Lung (tissue), 12 donors: Measurements from ENCODE around the gene ERCC6L2. TPM values are rescaled to one million over a fixed set of nuclear protein-coding genes. Genes with fewer than 3 reads are reported as not detected.

Source experiments
- ATAC-seq: fragments of 200-7000 bp; cut with Tn5 transposase; one replicate; pipeline ENCODE4 v1.9.1; 2020; ENCODE audit warnings: moderate number of reproducible peaks; ENCODE audit not compliant: insufficient read depth, low FRiP score
- DNase-seq, 3 donors: peaks; one replicate each; pipeline ENCODE4 v3.0.0-alpha.2; 2013 to 2017
- H3K27ac ChIP-seq, 2 donors: one replicate each; pipeline ENCODE4 v1.5.1; 2013; ENCODE audit warnings: mild to moderate bottlenecking in 2 of 2, moderate library complexity in 2 of 2, control low read depth in 1 of 2, inconsistent platforms in 1 of 2, low read depth in 1 of 2, low read length in 1 of 2
- H3K27me3 ChIP-seq, 3 donors: one replicate each; pipeline ENCODE4 v1.5.1; 2013; ENCODE audit warnings: low read length in 2 of 3; ENCODE audit not compliant: control insufficient read depth in 3 of 3, insufficient read depth in 3 of 3
- H3K36me3 ChIP-seq, 4 donors: one replicate each; pipeline ENCODE4 v1.5.1; 2013; ENCODE audit warnings: low read length in 4 of 4, mild to moderate bottlenecking in 1 of 4, moderate library complexity in 1 of 4; ENCODE audit not compliant: control insufficient read depth in 4 of 4, insufficient read depth in 4 of 4
- H3K4me1 ChIP-seq, 5 donors: one replicate each; pipeline ENCODE4 v1.5.1; 2013; ENCODE audit warnings: low read length in 5 of 5, mild to moderate bottlenecking in 2 of 5, moderate library complexity in 1 of 5; ENCODE audit not compliant: control insufficient read depth in 5 of 5, insufficient read depth in 5 of 5
- H3K4me3 ChIP-seq: one replicate; pipeline ENCODE4 v1.5.1; 2013; ENCODE audit warnings: mild to moderate bottlenecking, control low read depth, moderate library complexity
- H3K9ac ChIP-seq, 2 donors: one replicate each; pipeline ENCODE4 v1.5.1; 2013; ENCODE audit warnings: low read length in 2 of 2, control low read depth in 1 of 2; ENCODE audit not compliant: insufficient read depth in 1 of 2
- H3K9me3 ChIP-seq, 4 donors: one replicate each; pipeline ENCODE4 v1.5.1; 2013; ENCODE audit warnings: low read length in 3 of 4, mild to moderate bottlenecking in 1 of 4, moderate library complexity in 1 of 4; ENCODE audit not compliant: control insufficient read depth in 4 of 4, insufficient read depth in 3 of 4
- WGBS, 2 donors: extraction: QIAGEN DNeasy Blood & Tissue Kit; methylation state at CpG; one replicate each; pipeline ENCODE4 v1.1.7; 2013; 5-methylcytosine and 5-hydroxymethylcytosine counted together
- polyA plus RNA-seq, 2 donors: library from polyadenylated mRNA; stranded (reverse); fragments of 200-250 nt; gene quantifications; one replicate each; pipeline ENCODE4 v1.2.1, GENCODE V29; 2013
- total RNA-seq, 2 donors: library from RNA; depleted of rRNA in 1 of 2; stranded (reverse); fragments of >200 nt in 1 of 2; gene quantifications; one replicate each; pipeline ENCODE4 v1.2.1, GENCODE V29; 2014 to 2021
- TF ChIP-seq, protein P1 (sequence below): IDR thresholded peaks from 2 replicates; pipeline ENCODE4 v1.5.1; 2012; ENCODE audit warnings: mild to moderate bottlenecking; ENCODE audit errors: control extremely low read depth, extremely low read depth
- donor health status: control.
- donor health status: control.
- donor health status: Bipolar disorder and iron deficiency.
- donor health status: healthy.
- donor health status: DM: yes; HTN: yes; CAD: no.

ERCC6L2 gene
- total and polyA plus RNA-seq, 4 donors = 4.3 to 125 (median 24.5) TPM

DNA sequence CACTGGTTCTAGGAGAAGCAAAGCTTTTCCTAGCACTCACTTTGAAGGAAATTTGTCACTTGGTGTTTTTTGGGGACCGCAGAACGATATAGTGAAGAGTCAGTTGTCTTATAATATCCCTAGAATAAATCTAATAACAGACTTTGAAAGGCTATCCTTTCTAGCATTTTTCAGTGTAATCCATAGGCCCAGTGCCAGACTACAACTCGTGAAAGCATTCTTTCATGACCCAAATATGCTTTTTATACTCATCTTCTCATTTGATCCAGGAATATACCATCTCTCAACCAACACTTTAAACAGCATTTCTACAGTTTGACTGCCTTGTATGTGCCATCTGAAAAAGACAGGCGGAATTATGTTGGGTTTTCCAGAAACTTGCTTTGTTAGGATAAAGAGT is 104.0 kb downstream of the ERCC6L2 start:
- Histone ChIP-seq H3K36me3 (peaks cover 0 to 7% (median 3%) of the 10 kb centered on the region in 4 donors), H3K27me3 (no peaks in the 10 kb centered on the region), H3K27ac (no peak overlapping the region), H3K9me3 (no peaks in the 10 kb centered on the region), H3K9ac (no peak overlapping the region), H3K4me3 (no peak overlapping the region), H3K4me1 (peaks cover 0 to 58% (median 24%) of the 10 kb centered on the region in 5 donors)
- peak in 2 of 3 donors; percentile 29 to 38 for DNase-seq
- WGBS, 2 donors = 87 to 88% methylated on average over 4 of the region's 4 CpGs
- no peak for ATAC-seq
- TF ChIP-seq, protein P1, sequence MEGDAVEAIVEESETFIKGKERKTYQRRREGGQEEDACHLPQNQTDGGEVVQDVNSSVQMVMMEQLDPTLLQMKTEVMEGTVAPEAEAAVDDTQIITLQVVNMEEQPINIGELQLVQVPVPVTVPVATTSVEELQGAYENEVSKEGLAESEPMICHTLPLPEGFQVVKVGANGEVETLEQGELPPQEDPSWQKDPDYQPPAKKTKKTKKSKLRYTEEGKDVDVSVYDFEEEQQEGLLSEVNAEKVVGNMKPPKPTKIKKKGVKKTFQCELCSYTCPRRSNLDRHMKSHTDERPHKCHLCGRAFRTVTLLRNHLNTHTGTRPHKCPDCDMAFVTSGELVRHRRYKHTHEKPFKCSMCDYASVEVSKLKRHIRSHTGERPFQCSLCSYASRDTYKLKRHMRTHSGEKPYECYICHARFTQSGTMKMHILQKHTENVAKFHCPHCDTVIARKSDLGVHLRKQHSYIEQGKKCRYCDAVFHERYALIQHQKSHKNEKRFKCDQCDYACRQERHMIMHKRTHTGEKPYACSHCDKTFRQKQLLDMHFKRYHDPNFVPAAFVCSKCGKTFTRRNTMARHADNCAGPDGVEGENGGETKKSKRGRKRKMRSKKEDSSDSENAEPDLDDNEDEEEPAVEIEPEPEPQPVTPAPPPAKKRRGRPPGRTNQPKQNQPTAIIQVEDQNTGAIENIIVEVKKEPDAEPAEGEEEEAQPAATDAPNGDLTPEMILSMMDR = no peak

DNA sequence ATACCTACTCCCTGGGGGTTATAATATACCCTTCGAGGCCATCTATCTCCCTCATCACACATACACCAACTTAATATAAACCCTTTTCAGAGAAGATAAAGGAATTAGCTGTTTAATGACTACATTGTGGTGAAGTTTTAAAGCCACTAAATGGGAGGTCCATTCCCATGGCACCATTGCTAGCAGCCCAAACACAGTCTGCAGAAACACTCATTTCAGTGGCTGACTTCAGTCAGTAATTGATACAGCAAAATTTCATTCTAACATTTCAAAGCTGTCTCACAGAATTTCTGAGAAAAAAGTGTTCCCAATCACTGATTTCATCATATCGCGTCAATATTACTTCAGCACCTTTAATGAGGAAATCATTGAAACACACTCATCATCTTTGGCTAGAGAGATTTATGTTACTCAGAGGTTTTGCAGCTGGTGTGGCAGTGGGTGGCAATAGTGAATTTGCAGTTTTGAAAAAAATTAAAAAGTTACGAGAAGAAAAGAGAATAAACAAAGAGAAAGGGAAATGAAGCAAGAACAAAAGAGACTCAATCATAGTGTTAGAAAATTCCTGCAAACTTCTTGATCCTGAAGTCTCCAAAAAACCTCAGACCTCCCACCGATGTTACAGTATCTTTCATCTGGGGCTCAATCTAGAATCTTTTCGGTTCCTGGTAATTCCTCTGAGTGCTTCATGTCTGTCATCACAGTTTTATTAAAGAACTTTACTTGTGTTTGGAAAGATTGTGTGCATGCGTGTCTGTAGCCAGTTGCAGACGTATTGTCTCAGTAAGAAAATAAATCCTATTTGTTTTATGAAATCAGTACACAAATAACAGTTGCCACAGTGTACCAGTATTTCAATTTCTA is 105.0 kb downstream of the ERCC6L2 start:
- no peak overlapping the region for H3K9ac ChIP-seq
- TF ChIP-seq, protein P1 = no peak
- no peaks in the 10 kb centered on the region for H3K27me3 ChIP-seq
- H3K27ac ChIP-seq = no peak overlapping the region
- H3K36me3 ChIP-seq = peaks cover 0 to 10% (median 7%) of the 10 kb centered on the region in 4 donors
- H3K4me3 ChIP-seq = no peak overlapping the region
- H3K4me1 ChIP-seq = peaks cover 0 to 58% (median 24%) of the 10 kb centered on the region in 5 donors
- H3K9me3 ChIP-seq = no peaks in the 10 kb centered on the region
- no peak for ATAC-seq
- 55 to 71% methylated on average over 8 of the region's 8 CpGs for WGBS, 2 donors
- DNase-seq = peak in 2 of 3 donors; percentile 62 to 67

DNA sequence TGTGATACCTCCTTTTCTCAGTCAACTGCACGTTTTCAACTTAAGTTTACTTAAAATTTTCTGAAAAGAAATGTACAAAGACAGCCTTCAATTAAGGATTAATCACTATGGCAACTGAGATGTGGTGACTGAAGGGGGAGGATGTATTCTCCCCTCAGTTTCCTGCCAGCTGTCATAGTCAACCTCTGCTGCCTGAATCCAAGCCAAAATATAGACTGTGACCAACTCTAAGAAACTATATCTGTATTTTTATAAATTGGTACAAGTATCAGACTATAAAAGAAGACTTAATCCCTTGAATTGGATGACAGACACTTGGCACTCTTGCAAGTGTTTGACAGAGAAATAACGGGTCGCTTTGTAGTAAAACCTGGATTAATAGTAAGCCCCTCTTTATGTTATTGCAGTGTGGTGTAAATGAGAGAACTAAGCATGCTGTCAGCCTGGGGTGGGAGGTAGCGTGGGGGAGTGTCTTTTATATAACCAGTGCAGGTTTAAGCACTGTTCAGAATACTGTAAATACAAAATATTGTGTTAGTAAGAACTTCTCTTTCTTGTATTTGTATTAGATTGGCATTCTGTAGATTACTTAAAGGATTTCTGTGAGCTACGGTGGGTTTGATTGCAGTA is 106.4 kb downstream of the ERCC6L2 start:
- Histone ChIP-seq H3K9me3 (no peaks in the 10 kb centered on the region), H3K27ac (no peak overlapping the region), H3K4me3 (no peak overlapping the region), H3K27me3 (no peaks in the 10 kb centered on the region), H3K4me1 (peaks cover 0 to 58% (median 24%) of the 10 kb centered on the region in 5 donors), H3K9ac (peak overlapping the region in 1 of 2 donors; percentile 24), H3K36me3 (peaks cover 0 to 15% (median 7%) of the 10 kb centered on the region in 4 donors)
- DNase-seq = peak in 2 of 3 donors; percentile 37 to 65
- ATAC-seq = no peak
- WGBS, 2 donors = 49 to 53% methylated on average over 5 of the region's 5 CpGs
- TF ChIP-seq, protein P1 = no peak
